Measurements from ENCODE around the gene TMEM154.
"Not testable (repeated sequence)": the region's sequence is repeated elsewhere in the genome, so short reads cannot be mapped to it uniquely, and the experiment has no call there.

TMEM154 gene

GRCh38 chr4:152665691-152666395 is 14.0 kb downstream of the TMEM154 start:
- no peak for DNase-seq

GRCh38 chr4:152664067-152664378 is 15.8 kb downstream of the TMEM154 start:
- not testable (repeated sequence) for DNase-seq

- DNase-seq = no peak
These were observed 16.4 kb downstream of the TMEM154 start for GRCh38 chr4:152663203-152664066.

GRCh38 chr4:152661649-152662048 is 18.1 kb downstream of the TMEM154 start:
- DNase-seq = no peak

GRCh38 chr4:152660526-152660925 is 19.3 kb downstream of the TMEM154 start:
- DNase-seq = no peak

- DNase-seq = no peak
These were observed 20.0 kb downstream of the TMEM154 start for GRCh38 chr4:152659806-152660205.

- no peak for DNase-seq
These were observed 22.1 kb downstream of the TMEM154 start for GRCh38 chr4:152657657-152658056.

- DNase-seq = no peak
These were observed 24.3 kb downstream of the TMEM154 start for GRCh38 chr4:152655272-152656129.

- DNase-seq = no peak
These were observed 27.7 kb downstream of the TMEM154 start for GRCh38 chr4:152652102-152652501.

GRCh38 chr4:152651473-152652060 is 28.2 kb downstream of the TMEM154 start:
- no peak for DNase-seq

- no peak for DNase-seq
These were observed 33.6 kb downstream of the TMEM154 start for GRCh38 chr4:152646221-152646620.

- DNase-seq = no peak
These were observed 35.7 kb downstream of the TMEM154 start for GRCh38 chr4:152644130-152644529.

GRCh38 chr4:152643153-152644035 is 36.4 kb downstream of the TMEM154 start:
- DNase-seq = no peak

GRCh38 chr4:152640058-152640921 is 39.5 kb downstream of the TMEM154 start:
- no peak for DNase-seq

GRCh38 chr4:152635851-152636250 is 43.9 kb downstream of the TMEM154 start:
- no peak for DNase-seq

GRCh38 chr4:152634110-152634760 is 45.6 kb downstream of the TMEM154 start:
- no peak for DNase-seq

- no peak for DNase-seq
These were observed 46.7 kb downstream of the TMEM154 start for GRCh38 chr4:152633118-152633517.

GRCh38 chr4:152630324-152630723 is 49.5 kb downstream of the TMEM154 start:
- DNase-seq = no peak

GRCh38 chr4:152629908-152630307 is 49.9 kb downstream of the TMEM154 start:
- DNase-seq = no peak

GRCh38 chr4:152628128-152628527 is 51.7 kb downstream of the TMEM154 start:
- no peak for DNase-seq
